Hematopoietic multipotent progenitor cell treated with erythropoietin and hydrocortisone succinate and interleukin-3 and kit ligand, for 17 days (in vitro differentiated cells): ENCODE measurements around the gene IVD.

Experiments
- DNase-seq: peaks from one replicate; pipeline ENCODE4 v3.0.0-alpha.2; 2015; ENCODE audit warnings: low spot score

The IVD gene

DNA sequence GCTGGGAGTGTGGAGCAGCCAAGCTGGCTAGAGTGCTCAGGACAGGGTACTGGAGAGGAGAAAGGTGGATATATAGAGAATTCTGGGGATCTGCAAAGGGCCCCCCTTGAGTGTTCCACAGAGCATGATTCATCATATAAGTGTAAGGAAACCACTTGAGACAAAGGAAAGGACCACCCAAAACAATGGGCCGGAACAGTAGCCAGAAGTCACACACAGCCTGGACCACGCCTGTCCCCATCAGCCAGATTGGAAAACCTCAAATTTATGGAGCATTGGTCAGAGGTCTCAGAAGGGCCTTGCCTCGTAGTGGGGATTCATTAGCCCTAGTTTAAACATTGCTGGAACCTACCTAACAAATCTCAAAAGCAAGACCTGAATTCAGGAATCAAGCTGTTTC lies 28.0 kb upstream of the IVD start:
- DNase-seq = no peak

DNA sequence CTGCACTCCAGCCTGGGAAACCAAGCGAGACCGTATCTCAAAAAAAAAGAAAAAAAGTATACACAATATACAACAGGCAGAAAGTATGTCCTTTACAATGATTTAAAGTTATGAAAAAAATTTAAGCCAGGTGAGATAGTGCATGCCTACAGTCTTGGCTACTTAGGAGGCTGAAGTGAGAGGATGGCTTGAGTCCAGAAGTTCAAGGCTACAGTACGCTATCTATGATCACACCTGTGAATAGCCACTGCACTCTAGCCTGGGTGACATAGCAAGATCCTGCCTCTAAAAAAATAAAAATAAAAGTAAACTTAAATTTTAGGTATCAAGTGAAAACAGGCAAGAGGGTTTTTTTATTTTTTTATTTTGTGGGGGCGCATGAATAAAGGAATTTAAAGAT lies 26.2 kb upstream of the IVD start:
- DNase-seq = peak; percentile 21

DNA sequence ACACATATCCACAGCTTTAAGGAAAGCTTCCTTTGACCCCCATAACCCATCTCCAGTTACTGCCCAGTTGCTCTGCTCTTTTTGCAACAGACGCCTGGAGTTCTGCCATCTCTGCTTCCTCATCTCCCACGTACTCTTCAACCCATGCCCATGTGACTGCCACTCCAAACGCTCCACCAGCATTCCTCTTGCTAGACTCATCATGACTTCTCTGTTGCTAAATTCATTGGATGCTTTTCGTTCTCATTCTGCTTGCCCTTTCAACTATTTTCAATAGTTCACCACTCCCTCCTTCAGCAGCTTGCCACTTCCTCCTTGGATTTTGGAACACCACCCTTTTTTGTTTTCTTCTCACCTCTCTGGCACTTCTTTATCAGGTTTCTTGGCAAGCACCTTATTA lies 25.7 kb upstream of the IVD start:
- no peak for DNase-seq

DNA sequence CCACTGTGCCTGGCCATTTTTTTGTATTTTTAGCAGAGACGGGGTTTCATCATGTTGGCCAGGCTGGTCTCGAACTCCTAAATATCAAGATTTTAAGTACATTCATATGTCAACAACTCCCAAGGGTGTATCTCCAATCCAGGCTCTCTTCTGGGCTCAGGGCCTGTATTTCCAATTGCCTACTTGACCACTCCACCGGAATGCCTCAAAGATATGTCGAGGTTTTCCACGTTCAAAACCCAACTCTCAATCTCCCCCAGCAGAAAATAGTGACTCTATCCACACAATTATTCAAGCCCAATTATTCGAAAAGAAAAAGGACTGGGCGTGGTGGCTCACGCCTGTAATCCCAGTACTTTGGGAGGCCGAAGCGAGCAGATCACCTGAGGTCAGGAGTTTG lies 25.0 kb upstream of the IVD start:
- DNase-seq = no peak

DNA sequence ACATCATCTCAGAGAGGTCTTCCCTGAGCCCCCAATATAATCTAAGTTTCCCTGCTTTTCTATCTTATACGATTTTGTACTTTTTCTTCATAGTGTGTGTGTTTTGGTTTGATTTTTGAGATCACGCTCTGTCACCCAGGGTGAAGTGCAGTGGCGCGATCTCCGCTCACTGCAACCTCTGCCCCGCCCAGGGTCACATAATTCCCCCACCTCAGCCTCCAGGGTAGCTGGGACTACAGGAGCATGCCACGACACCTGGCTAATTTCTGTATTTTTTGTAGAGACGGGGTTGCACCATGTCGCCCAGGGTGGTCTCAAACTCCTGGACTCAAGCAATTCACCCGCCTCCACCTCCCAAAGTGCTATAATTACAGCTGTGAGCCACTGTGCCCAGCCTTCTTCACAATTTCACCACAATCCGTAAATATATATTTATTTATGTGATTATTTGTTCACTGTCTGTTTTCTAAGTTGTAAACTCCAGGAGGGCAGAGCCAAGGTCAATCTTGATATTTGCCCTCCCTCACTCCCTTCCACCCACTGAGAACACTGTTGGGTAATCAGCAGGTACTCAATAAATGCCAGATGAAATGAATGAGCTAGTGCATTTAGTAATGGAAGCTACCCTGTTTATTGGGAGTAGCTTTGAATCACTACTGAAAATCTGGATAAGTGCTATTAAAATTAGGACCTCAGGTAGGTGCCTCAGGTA lies 23.6 kb upstream of the IVD start:
- no peak for DNase-seq

DNA sequence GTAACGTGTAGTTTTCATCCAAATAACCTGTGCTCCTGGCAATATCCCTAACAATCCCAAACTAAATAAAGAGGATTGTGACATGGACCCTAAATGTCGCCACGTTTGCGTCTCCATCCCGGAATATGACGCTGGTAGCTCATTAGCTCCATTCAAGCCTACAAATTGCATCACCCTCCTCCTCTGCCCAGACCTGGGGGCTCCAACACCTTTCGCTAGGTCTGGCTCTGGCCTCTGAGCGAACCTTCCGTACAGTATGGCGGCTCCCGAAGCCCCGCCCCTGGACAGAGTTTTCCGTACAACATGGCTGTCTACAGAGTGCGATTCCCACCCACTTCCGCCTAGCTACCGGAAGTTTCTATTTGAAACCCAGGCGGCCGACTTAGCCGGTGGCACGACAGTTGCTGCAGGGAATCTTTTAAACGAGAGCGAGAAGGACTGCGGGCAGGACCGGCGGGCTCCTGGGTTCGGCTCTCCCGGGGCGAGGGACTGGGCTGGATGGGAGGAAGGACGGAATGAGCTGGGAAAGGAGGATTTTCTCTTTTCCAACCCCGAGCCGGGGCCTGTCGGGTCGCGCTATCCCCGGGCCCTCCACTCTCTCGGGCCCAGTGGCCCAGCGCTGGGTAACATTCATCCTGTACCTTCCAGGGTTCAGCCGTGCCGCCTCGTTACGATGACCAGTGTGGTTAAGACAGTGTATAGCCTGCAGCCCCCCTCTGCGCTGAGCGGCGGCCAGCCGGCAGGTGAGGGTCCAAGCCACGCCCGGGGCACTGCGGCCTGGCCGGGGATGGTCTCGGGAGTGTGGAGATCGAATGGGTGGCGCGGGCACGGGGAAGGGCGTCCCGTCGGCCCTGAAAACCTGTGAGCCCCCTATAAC lies 22.8 kb upstream of the IVD start, which contains the start of gene KNSTRN:
Gene KNSTRN, plus strand, starts transcription at position 142 of the 877 bp plus-strand sequence. Its CDS starts 115 bp downstream, at position 257.
- DNase-seq = peak; percentile 94

DNA sequence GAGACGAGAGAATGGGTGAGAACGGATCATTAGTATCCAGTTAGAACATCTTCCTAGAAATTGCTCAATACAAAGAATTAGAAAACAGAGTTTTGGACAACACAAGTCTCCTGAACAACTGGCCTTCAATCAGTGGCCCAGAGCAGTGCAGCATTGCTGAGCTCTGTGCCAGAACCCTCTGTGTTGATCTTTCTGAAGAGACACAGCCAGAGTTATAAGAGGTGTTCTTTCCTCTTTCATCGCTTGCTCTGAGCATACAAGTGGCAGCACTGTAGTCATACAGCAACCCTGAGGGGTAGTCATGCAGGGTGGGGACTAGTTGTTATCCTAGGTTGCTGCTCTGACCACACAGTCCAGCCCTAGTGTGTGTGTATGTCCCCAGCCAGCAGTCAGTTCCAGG lies 19.1 kb upstream of the IVD start:
- DNase-seq = no peak

DNA sequence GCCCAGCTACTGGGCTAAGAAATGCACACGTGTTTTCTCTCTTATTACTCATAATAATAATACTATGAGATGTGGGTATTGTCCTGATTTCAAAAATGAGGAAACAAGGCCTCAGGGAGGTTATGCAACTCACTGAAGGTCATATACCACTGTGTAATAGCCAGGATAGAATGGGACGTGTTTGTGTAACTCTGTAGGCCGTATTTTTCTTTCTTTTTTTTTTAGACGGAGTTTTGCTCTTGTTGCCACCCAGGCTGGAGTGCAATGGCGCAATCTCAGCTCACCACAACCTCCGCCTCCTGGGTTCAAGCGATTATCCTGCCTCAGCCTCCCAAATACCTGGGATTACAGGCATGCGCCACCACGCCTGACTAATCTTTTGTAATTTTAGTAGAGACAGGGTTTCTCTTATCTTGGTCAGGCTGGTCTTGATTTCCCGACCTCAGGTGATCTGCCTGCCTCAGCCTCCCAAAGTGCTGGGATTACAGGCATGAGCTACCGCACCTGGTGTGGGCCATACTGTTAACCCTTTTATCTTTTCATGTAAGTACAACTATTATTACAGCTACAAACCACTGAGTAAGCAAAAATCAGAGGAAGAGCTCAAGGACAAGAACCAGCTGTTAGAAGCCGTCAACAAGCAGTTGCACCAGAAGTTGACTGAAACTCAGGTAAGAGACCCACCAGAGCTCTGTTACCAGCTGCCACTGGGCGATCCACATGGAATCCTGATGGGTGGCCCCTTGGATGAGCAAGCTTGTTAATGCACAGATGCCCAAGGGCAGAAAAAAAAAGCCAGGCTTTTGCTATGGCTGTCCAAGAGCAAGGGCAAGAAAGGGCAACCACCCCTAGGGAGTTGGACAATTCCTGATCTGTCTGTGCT lies 16.4 kb upstream of the IVD start:
- no peak for DNase-seq

DNA sequence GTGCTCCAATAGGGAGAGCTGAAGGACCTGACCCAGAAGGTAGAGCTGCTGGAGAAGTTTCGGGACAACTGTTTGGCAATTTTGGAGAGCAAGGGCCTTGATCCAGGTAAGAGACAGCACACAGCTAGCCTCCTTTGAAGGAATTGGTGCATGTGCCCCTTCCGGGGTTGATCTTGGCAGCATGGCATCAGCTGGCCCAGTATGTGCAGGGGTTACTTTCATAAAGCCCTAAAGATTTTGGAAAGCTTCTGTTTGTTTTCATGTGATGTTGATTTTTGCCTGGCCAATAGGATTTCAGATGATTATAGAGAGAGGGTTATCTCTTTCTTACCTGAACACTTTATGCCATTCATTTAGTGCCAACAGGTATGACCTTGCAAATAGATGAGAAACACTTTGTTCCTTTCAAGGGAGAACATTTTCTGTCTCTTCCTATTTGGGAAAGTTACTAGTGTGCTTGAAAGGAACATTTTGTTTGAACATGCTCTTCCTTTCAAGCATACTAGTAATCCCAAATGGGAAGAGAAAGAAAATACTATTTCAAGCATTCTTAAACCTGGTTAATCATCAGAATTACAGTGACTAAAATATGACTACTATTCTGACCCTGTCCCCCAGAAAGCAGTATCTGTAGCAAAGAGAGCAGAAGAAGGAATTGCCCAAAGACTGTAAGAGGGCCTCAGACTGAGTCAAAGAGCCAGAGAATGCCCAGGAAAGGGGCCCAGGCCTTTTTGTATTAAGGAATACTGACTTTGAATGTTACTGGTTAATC lies 15.6 kb upstream of the IVD start:
- no peak for DNase-seq

DNA sequence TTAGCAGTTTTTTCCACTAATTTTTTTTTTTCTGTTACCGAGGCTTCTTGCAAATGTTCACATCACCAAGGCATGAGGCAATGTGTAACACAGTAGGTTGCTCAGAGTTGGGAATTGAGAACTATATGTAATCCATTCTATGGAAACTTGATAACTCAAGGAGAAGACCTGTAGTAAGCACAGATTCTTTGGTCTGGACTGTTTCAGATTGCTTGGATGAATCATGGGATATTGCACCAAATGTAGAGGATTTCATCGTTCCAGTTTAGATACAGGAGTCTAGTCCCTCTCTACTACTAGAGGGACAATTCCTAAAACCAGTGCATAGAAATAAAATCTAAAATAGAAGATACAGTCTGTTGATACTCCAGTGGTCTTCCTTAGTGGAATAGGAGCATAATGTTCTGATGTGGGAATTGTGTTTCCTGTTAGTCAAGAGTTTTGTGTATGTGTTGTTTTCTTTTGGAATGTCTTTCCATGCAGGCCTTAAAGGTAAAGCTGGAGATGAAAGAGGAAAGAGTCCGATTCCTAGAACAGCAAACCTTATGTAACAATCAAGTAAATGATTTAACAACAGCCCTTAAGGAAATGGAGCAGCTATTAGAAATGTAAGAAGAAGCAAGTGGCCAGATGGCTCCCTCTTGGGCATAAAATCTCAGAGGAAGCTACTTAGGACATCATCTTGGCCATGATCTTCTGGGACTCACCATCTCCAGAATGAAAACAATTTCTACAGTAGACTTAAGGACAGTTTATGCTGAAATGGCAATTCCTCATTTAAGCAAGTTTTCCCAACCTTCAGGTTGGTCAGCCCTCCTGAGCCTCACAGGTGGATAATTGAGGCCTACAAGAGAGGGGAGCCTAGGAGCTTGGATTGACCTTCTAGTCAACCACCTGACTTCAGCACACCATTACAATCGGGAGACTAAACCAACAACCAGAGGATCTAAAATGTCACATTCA lies 12.3 kb upstream of the IVD start:
- no peak for DNase-seq

DNA sequence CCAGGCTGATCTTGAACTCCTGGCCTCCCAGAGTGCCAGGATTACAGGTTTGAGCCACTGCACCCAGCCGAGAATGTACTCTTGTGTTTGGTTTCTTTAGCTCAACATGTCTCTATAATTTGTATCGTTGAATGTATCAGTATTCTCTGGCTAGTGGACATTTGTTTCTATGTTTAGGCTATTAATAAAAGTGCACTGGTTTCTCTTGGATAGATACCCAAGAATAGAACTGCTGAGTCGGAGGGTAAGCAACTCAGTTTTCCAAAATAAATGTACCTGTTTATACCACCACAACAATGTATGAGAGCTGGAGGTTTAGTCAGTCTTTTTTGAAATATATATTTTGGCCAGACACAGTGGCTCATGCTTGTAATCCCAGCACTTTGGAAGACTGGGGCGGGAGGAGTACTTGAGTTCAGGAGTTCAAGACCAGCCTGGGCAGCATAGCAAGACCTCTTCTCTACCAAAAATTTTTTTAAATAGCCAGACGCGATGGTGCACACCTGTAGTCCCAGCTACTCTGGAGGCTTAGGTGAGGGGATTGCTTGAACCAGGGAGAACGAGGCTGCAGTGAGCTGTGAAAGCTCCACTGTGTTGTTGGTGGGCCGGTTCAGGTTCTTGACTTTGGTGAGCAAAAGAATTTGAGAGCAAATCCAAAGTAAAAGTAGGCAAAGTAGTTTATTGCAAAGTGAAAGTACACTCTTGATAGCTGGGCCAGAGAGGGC lies 7.7 kb upstream of the IVD start:
- no peak for DNase-seq

DNA sequence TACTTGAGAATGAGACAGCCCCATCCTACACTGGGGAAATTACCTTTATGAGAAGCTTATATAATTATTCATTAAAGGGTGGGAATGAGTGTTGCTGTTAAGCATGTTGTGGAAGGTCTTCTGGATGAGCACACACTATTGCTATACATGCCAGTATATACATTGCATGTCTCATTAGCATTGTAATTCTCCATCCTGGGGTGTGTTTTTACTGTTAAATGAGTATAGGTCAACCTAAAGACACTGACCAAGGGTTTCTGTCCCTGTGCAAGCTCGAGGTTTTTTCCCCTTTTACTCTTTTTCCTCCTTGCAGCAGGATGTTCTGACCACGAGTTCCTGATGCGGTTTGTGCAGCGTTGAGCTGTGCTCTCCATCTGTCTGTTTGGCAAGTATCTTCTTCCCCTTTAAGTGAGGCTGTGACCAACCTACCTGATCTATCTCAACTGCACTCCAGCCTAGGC lies 7.2 kb upstream of the IVD start:
- DNase-seq = no peak

DNA sequence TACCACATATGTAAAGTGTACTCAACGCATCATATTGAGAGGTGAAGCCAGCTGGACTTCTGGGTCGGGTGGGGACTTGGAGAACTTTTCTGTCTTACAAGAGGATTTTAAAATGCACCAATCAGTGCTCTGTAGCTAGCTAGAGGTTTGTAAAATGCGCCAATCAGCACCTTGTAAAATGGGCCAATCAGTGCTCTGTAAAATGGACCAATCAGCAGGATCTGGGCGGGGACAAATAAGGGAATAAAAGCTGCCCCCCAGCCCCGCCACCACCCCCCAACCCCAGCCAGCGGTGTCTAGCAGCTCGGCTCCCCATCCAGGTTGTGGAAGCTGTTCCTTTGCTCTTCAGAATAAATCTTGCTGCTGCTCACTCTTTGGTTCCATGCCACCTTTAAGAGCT lies 6.2 kb upstream of the IVD start:
- no peak for DNase-seq

DNA sequence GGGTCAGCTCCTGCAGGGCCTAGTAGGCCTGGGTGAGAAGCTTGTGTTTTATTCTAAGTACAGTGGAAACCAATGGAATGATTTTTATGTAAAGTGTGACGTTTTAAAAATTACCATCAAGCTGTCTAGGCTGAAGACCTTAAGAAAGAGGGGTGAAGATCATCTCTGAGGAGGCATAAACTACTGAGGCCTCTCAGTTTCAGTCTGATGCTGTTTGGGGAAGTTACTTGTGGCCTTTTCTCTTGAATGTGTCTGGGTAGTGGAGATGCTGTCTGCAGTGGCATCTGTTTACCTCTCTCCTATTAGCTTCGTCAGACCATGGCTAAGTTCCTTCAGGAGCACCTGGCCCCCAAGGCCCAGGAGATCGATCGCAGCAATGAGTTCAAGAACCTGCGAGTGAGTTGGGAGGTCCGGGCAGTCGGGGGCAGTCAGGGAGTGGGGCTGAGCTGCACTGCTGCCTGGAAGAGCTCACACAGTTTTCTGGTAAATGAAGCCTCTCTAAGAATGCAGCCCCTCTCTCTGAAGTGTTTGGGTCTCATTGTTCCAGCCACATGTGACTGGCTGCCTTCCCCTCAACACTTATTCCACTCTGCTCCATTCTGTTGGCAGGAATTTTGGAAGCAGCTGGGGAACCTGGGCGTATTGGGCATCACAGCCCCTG lies 1.9 kb downstream of the IVD start:
- no peak for DNase-seq

DNA sequence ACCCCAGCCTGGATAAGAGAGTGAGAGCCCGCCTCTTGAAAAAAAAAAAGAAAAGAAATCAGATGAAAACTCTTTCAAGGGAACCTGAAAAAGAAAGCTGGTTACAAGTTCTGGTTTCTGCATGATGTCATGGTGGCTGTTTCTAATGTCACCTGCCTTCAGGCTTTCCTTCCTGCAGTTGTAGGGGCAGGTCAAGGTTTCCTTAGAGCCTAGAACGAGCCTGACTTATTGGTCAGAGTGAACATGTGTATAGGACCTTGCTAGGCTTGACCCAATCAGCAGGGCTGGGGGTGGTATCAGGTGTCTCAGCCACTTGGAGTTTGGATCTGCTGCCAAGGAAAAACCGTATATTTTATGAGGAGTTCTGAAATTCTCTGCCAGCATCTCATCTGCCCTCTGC lies 3.8 kb downstream of the IVD start:
- no peak for DNase-seq

DNA sequence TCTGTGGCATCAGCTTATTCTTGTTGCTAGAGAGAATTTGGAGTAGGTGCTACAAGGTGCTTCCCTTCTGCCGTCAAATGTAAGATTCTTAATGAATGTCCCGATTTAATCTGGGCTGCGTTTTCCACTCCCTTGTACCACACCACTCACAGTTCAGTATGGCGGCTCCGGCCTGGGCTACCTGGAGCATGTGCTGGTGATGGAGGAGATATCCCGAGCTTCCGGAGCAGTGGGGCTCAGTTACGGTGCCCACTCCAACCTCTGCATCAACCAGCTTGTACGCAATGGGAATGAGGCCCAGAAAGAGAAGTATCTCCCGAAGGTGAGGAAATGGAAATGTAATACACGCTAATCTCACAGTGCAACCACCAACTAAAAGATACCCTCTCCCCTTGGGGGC lies 4.9 kb downstream of the IVD start:
- DNase-seq = no peak

DNA sequence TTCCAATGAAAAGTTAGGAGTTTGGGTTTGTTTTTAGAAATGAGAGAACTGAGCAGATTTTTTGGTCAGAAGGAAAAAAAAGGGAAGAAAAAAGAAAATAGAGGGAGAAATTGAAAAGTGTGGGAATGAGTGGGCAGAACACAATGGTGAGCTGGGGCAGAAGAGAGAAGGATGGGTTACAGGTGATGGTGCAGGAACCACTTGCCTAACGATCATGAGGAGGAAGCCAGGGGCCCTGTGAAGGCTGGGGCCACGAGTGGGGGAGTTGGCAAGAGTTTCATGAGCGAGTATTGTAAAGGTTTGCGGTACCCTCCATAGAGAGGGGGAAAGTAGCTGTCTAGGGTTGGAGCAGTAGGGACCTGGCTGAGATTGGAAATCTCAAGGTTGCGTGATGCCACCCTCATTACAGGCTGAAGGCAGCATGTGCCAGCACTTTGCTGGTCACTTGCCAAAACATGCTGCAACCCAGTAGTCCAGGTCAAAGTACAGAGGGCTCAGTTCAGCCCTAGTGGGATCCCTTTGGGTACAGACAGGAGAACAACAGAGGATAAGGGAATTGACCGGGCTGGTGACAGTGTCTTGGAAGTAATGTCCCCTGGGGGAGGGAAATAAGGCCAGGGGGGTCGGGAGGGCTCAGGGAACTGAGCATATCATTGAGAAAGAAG lies 6.6 kb downstream of the IVD start:
- DNase-seq = no peak

DNA sequence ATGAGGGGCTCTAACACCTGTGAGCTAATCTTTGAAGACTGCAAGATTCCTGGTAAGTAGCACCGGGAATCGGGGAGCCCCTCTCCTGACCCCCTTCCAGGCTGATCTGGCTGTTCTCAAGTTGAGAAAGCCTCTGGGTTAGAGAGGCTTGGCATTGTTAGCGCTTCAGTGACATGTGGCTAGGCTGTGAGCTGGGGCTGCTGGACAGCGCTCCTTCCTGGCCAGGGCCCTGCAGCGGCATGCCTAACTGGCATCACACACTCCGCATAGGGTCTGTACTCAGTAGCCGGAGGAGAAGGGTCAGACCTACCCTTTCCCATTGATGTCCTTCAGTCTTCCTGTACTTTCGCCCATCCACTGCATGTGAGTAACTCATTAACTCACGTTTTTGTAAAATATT lies 7.4 kb downstream of the IVD start:
- no peak for DNase-seq

DNA sequence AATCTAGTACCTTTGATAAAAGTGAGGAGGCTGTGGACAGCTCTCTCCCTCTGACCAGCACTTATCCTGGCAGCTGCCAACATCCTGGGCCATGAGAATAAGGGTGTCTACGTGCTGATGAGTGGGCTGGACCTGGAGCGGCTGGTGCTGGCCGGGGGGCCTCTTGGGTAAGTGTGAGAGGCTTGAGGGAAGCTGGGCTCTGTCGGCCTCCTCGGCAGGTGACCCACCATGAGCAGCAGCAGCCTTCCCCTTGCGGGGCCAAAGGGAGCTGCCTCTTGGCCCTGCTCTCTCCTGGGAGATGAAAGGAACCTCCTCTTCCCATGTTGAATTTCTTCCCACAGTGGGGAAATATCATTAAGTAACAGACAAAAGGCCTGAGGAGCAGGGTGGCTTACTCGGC lies 9.2 kb downstream of the IVD start:
- DNase-seq = no peak
